HG03060 (cell line): ENCODE data around the gene UBE2D2.

Experiments
- ATAC-seq: cut with Tn5 transposase; IDR thresholded peaks from one replicate; pipeline ENCODE4 v1.9.1; 2021; ENCODE audit warnings: low read depth, moderate number of reproducible peaks; ENCODE audit not compliant: unreplicated experiment

Gene UBE2D2

DNA sequence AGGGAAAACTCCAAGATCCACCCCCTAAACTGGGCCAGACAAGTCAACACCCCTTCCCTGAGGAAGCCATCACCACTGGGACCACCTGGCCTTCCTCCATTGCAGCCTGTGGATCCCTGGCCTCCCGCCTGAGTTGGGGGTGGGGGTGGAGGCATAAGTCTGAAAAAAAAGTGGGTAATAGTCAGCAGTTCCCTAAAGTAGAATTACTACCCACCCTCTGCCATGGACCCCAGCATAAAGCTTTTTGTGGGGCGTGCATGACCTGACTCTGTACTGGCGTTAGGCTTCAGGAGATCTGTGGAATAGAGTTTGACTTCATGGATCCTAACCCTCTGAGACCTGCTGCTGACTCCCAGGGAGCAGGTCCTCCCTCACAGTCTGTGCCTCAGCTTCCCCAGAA lies 85.0 kb downstream of the UBE2D2 start:
- ATAC-seq: no peak

- ATAC-seq: no peak
Observed at GRCh38 chr5:139646912-139647505, 85.9 kb downstream of the UBE2D2 start.

DNA sequence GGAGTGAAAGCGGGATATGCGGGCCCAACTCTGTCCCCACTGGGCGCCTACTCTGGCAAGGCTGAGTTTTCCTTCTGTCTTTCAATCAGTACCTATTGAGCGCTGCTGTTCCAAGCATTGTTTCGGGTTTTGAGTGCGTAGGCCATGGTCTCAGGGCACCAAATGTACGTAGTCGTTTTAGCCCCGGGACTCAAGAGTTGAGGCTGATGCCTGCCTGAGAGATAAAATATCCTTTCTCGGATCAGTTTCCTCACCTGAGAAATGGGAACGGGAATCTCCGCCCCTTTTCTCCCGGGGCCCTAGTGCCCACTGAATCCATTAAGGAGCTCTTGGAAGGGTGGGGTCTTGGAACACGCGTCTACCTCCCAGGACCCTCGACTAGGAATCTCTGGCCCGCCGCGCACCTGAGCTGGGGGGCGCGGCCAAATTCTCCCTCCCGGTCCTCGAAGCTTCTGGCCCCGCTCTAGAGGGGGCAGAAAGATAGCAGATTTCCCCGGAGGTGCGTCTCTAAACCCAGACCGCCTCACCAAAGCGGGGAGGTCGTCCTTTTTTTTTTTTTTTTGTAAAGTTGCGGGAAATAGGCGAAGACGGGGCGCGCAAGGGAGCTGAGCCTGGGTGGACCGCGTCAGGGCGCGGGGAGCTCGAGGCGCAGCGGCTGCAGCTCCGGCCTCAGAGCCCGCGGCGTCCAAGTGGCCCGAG lies 86.5 kb downstream of the UBE2D2 start:
- ATAC-seq: no peak

GRCh38 chr5:139648205-139649081 lies 87.3 kb downstream of the UBE2D2 start, which contains the start of gene CXXC5:
CXXC5 (plus strand) TSS chr5:139648349; CDS start chr5:139680524, 32,175 bp downstream.
- ATAC-seq: no peak

DNA sequence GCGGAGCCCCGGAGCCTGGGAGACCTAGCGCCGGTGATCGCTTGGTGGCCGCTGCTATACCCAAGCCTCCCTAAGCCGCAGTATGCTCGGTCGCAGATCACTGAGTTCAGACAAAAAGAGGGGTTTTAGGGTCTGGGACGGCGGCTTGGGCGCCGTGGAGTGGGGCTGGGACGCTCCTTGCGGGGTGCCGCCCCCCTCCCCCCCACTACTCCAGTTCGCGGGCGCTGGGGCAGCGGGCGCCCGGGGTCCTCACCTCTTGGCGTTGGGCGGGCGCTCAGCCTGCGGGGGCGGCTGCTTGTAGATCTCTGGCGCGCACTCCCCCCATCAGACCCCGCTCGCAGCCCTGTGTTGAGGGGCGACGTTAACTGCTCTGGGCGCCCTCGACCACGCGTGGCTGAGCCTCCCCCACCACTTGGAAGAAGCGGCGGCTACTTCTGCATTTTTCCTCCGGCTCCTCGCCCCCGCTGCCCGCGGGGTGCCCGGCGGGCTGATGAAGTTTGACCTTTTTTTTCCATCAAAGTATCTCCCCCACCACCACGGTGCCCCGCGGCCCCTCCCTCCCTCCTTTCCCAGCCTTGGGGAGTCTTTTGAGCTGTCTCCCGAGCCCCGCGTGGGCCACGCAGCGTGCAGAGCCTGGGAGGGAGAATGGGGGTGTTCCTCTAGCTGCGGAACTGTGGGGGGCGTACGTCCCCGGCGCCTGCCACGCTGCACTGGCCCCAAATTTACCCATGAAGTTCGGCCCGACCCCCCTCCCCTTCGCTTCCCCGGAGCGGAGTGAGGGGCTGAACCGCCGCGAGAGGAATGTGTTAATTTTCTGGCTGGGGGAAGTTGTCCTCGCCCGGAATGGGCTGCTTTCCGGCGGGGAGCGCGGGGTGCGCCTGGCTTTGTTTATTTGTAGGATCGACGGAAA lies 88.2 kb downstream of the UBE2D2 start:
- no peak for ATAC-seq

- ATAC-seq: no peak
Observed at GRCh38 chr5:139650031-139650688, 89.0 kb downstream of the UBE2D2 start.

DNA sequence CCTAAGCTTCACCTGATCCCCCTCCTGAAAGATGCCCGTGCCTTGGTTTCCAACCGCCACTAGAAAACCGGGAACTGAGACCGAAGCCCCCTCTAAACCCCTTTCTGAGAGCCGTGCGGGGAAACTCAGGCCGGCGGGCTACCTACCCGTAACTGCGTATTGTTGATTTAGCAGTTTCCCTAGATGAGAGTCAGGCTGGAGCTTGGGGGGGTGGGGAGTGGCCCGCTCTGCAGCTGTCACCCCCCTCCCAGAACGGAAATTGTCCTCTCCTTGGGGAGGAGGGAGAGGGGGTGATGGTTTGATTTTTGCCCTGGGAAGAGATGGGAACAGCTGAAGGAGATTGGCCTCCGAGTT lies 89.5 kb downstream of the UBE2D2 start:
- no peak for ATAC-seq

DNA sequence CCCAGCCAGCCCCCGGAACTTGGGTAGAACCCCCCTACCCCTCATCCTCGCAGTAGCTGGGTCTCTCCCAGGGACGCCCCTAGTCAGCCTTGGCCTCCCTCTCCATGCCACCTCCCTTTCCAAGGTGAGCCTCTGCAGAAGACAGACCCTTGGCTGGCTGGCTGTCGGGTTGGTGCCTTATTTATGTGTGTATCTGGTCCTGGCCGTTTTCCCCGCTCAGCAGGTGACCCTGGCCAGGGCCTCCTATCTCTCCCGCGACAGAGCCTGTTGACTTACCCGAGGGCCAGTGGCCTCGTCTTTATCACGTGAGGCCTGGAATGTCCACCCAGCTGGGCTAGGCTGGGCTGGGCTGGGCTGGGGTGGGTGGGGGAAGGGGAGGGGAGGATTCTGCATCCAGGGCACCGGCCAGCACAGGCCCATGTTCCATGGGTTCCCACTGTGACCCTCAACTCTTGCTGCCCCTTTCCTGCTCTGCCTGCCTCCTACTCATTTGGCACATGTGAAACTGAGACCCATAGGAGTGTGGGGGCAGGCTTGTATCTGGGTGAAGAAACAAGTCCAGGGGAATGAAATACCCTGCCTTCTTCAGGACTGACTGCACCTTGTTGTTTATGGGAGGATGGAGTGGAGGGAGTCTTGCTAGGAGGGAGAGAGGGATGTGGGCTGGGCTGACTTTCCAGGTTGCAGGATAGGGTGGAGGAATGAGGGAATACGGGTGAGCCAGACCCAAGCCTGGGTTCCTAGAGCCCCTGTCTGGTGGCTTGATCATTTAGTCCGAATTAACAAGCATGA lies 90.1 kb downstream of the UBE2D2 start:
- ATAC-seq: no peak

GRCh38 chr5:139651853-139652787 lies 91.0 kb downstream of the UBE2D2 start:
- peak; percentile 40 for ATAC-seq

DNA sequence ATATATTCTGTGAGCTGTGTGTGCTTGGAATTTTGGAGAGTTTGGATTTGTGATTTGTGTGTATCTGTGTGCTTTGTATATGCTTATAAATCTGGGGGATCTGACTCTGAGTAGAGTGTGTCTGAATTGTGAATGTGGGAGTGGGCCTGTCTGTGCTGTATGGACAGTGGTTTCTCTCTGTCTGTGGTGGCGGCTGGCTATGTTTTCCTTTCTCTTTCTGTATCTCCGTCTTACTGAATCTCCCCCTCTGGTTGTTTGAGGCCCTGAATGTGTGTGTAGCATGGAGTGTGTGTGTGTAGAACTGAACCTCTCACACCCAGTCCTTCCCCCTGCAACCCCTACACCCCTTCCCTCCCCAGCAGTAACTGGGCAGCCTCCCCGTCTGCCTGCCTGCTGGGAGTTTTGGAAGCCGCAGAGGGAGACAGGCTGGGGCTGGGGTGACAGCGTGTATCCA lies 91.7 kb downstream of the UBE2D2 start:
- ATAC-seq: no peak

DNA sequence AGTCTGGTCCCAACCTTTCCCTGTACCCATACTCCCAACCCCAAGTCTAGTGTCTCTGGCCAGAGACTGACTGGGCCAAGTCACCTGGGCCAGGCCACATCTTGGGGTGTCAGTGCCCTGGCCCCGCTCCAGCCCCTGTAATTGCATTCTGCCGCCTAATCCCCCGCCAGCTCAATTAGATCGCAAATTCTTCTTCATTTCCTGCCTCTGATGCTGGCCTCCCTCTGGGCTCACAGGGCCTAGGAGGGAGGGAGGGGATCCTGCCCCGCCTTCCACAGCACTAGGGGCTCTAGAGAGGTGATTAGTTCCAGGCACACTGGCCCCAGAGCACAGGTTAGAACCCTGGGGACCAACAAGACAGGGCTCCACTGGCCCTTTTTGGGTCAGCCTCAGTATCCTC lies 92.5 kb downstream of the UBE2D2 start:
- no peak for ATAC-seq

GRCh38 chr5:139654464-139654863 lies 93.3 kb downstream of the UBE2D2 start:
- no peak for ATAC-seq

DNA sequence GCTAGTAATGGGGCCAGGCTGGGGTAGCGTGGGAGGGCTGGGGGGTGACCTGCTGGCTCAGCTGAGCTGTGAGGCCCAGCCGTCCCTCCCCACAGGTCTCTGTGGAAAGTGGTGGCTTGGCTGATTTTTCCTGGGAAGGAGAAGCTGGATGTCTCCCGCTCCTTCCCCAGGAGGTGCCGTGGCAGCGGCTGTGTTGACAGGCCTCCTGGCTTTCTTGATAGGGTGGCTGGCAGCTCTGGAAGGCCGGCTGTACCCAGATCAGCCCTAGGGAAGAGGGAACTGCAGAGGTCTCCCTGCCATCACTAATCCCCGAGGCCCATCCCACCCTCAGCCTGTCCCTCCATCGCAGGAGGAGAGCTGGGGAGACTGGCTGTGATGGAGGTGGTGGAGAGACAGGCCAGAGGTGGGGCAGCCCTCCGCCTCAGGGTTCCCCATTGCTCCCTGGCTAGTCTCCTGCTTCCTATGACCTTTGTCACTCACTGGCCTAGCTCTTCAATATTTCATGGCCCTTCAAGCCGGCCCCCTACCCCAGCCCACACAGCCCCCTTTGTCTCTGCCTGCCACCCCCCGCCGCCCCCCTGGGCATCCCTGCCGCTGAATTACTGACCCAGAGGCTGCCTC lies 93.8 kb downstream of the UBE2D2 start:
- ATAC-seq: no peak

- ATAC-seq: no peak
Observed at GRCh38 chr5:139655727-139656271, 94.7 kb downstream of the UBE2D2 start.

DNA sequence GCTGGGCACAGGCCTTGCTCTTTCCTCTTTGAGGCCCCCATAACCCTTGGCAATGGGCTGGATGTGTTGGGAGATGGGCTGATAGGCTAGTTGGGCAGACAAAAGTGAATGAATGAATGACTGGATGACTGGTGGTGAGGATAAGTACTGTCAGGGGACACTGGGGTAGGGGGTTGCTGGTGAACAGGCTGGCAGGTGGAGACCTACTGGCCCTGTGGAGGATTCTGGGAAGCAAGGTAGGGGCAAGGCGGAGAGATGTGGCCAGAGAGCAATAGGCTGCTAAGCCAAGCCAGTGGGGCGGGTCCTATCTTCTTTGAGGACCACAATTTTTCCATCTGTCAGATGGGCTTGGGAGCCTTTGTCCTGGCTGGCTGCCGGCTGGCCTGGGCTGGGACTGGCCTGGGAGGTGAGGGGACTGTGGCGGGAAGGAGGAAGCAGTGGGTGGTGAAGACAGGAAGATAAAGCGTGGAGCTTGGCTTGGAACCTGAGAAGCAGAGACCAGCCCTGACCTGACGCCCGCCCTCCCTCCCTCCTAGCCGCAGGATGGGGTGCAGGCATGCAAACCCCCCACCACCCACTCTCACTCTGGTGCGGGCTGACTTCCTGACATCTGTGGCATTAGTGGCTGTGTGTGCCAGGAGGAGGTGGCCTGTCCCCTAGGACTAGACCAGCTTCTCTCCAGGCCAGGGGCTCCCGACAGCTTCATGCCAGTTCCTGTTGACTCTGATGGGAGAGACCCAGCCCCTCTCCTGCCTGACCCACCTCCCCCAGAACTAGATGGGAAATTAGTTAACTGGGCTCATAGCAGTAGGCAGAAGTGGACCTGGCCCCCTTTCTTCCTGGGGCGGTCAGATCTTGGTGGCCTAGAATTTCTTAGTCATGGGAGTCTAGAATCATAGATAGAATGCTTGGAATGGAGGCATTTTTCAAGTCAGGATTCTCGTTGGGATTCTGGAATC lies 96.5 kb downstream of the UBE2D2 start:
- ATAC-seq: no peak

- ATAC-seq: no peak
Observed at GRCh38 chr5:139658501-139658927, 97.4 kb downstream of the UBE2D2 start.
